A673 (cell line): Measurements from ENCODE around the gene SIAH3. TPM values are rescaled to one million over a fixed set of nuclear protein-coding genes. Genes with fewer than 3 reads are reported as not detected.

Source experiments
- BruUV-seq: library from RNA; stranded (reverse); fragments of 400-500 nt; replicated peaks from 2 replicates; lab custom pipeline; 2021; lab: Mats Ljungman, UMichigan
- CTCF ChIA-PET: fragments of 300-600 bp; sonication (Branson Sonifier 250); formaldehyde crosslinking; loops from one replicate; lab custom pipeline; 2022; ENCODE audit warnings: antibody characterized with exemption; lab: Charles Lee
- POLR2A ChIA-PET: fragments of 300-600 bp; sonication (Branson Sonifier 250); formaldehyde crosslinking; loops from one replicate; lab custom pipeline; 2022; ENCODE audit warnings: antibody characterized with exemption; ENCODE audit not compliant: low non-redundant PET; lab: Charles Lee
- DNase-seq: peaks from one replicate; pipeline ENCODE4 v3.0.0-alpha.2; 2015; ENCODE audit warnings: low spot score
- H3K27ac ChIP-seq: fragments of 200-600 bp; sonication (generic); 2 replicates; pipeline ENCODE4 v1.5.1; 2016; ENCODE audit warnings: mixed run types, low read depth, mild to moderate bottlenecking, mixed read lengths, antibody characterized with exemption, low read length; ENCODE audit not compliant: poor library complexity, severe bottlenecking
- H3K27me3 ChIP-seq: fragments of 200-600 bp; sonication (generic); replicated peaks from 2 replicates; pipeline ENCODE4 v1.6.1; 2017; ENCODE audit warnings: mixed run types, low read depth, mild to moderate bottlenecking, mixed read lengths, antibody characterized with exemption, low read length; ENCODE audit not compliant: insufficient read depth, poor library complexity
- H3K36me3 ChIP-seq: fragments of 200-600 bp; sonication (generic); 2 replicates; pipeline ENCODE4 v1.6.1; 2016; ENCODE audit warnings: mixed run types, mild to moderate bottlenecking, mixed read lengths, antibody characterized with exemption, low read length; ENCODE audit not compliant: insufficient read depth, poor library complexity, severe bottlenecking
- H3K4me1 ChIP-seq: fragments of 200-600 bp; sonication (generic); 2 replicates; pipeline ENCODE4 v1.6.1; 2017; ENCODE audit warnings: mixed run types, mild to moderate bottlenecking, mixed read lengths, antibody characterized with exemption, low read length; ENCODE audit not compliant: insufficient read depth, poor library complexity, severe bottlenecking
- H3K4me3 ChIP-seq: fragments of 200-600 bp; sonication (generic); 2 replicates; pipeline ENCODE4 v1.5.1; 2016; ENCODE audit warnings: low read depth, mixed run types, mild to moderate bottlenecking, mixed read lengths, low read length; ENCODE audit not compliant: poor library complexity, severe bottlenecking
- H3K9me3 ChIP-seq: fragments of 200-600 bp; sonication (generic); 2 replicates; pipeline ENCODE4 v1.6.1; 2016; ENCODE audit warnings: mixed run types, low read depth, mild to moderate bottlenecking, mixed read lengths, antibody characterized with exemption, low read length; ENCODE audit not compliant: poor library complexity, severe bottlenecking
- EZH2 ChIP-seq: fragments of 200-600 bp; sonication (generic); IDR thresholded peaks from 2 replicates; pipeline ENCODE4 v1.6.1; 2017; ENCODE audit warnings: borderline replicate concordance, low read depth, mild to moderate bottlenecking, mixed read lengths, antibody characterized with exemption, low read length; ENCODE audit not compliant: poor library complexity, severe bottlenecking
- intact Hi-C: fragments of 100-400 bp; cut with micrococcal nuclease; formaldehyde crosslinking; loops from one replicate; pipeline ENCODE4 v1.10.0; 2022; ENCODE audit not compliant: unreplicated experiment
- total RNA-seq: library from RNA; stranded (reverse); gene quantifications from 2 replicates; pipeline ENCODE4 v1.2.3, GENCODE V29; 2021
- TF ChIP-seq, protein P1 (sequence below): fragments of 300-800, 200-600 bp; sonication (generic); conservative IDR thresholded peaks from 2 replicates; pipeline ENCODE4 v1.5.1; 2017; ENCODE audit warnings: low read depth, mild to moderate bottlenecking, antibody characterized with exemption, low read length, moderate library complexity, mixed read lengths

The SIAH3 gene
- total RNA-seq, 1 experiment from 2014 or later: 4.6 TPM

DNA sequence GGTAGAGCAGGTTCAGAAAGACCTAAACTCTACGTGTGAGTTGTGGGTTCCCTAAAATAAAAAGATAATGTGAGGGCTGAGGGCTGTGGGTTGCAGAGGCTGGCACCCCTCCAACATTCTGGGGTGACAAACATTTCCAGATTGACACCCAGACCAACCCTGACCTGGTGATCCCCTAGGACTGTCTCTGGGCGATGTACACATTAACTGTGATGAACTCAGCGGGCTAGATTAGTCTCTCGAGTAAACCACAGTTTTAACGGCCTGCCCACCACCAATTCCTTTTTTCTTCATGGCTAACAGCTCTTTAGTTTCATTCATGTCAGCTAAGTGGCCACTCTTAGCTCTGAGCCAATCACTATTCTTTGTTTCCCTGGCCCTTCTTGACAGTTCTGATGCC is 24.8 kb downstream of the SIAH3 start:
- no TSS peak for BruUV-seq
- Histone ChIP-seq H3K27me3 (no peaks in the 10 kb centered on the region), H3K4me3 (no peak overlapping the region), H3K27ac (no peak overlapping the region), H3K9me3 (no peaks in the 10 kb centered on the region), H3K36me3 (no peaks in the 10 kb centered on the region), H3K4me1 (no peaks in the 10 kb centered on the region)
- intact Hi-C loops: no loop called here
- no peak for TF ChIP-seq EZH2
- TF ChIP-seq, protein P1, sequence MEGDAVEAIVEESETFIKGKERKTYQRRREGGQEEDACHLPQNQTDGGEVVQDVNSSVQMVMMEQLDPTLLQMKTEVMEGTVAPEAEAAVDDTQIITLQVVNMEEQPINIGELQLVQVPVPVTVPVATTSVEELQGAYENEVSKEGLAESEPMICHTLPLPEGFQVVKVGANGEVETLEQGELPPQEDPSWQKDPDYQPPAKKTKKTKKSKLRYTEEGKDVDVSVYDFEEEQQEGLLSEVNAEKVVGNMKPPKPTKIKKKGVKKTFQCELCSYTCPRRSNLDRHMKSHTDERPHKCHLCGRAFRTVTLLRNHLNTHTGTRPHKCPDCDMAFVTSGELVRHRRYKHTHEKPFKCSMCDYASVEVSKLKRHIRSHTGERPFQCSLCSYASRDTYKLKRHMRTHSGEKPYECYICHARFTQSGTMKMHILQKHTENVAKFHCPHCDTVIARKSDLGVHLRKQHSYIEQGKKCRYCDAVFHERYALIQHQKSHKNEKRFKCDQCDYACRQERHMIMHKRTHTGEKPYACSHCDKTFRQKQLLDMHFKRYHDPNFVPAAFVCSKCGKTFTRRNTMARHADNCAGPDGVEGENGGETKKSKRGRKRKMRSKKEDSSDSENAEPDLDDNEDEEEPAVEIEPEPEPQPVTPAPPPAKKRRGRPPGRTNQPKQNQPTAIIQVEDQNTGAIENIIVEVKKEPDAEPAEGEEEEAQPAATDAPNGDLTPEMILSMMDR: no peak
- DNase-seq: no peak
- ChIA-PET POLR2A (no interaction called here), CTCF (no interaction called here)

DNA sequence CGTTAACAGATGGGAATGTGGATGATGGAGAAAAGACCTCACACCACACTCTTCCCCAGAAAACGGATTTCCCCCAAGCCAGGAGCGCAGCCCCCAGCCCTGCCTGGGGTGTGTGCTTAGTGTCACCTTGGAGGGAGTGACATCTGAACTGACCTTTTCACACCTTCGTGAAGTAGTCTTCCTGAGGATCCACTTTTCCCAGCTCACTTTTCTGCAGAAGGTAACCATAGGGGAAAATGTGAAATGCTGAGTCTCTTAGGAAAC is 26.2 kb downstream of the SIAH3 start:
- ChIA-PET CTCF (no interaction called here), POLR2A (no interaction called here)
- no peak for DNase-seq
- Histone ChIP-seq H3K4me3 (no peak overlapping the region), H3K27me3 (no peaks in the 10 kb centered on the region), H3K4me1 (no peaks in the 10 kb centered on the region), H3K36me3 (no peaks in the 10 kb centered on the region), H3K9me3 (no peaks in the 10 kb centered on the region), H3K27ac (no peak overlapping the region)
- BruUV-seq: no TSS peak
- TF ChIP-seq, protein P1: no peak
- no peak for TF ChIP-seq EZH2
- intact Hi-C loops: no loop called here

DNA sequence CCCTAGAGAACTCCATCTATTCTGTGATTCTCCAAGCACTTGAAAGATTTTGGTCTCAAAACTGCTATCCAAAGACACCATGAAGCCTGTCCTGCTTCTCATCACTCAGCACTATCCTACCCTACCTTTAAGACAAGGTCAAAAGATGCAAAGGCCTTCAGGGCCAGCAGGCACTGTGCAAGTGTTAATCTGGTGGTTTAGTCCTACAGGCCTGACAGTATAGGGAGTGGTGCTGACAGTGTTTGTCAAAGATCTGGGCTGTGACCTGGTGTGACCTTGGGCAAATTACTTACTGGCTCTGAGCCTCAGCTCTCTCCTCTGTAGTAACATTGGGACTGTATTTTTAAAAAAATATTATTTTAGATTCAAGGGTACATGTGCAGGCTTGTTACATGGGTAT is 28.0 kb downstream of the SIAH3 start:
- intact Hi-C loops: no loop called here
- Histone ChIP-seq H3K9me3 (peaks cover under 1% of the 10 kb centered on the region), H3K27me3 (no peaks in the 10 kb centered on the region), H3K27ac (no peak overlapping the region), H3K4me1 (no peaks in the 10 kb centered on the region), H3K4me3 (no peak overlapping the region), H3K36me3 (no peaks in the 10 kb centered on the region)
- no TSS peak for BruUV-seq
- POLR2A ChIA-PET: no interaction called here
- no peak for DNase-seq
- CTCF ChIA-PET: no interaction called here
- TF ChIP-seq, protein P1: no peak
- TF ChIP-seq EZH2: no peak
